ENCODE data around the gene SPATS2.

- TF ChIP-seq CTCF (IDR thresholded peaks at IDR 0.05) (no peak), EZH2 (IDR thresholded peaks at IDR 0.05; ENCODE audit: borderline replicate concordance, insufficient read depth, low read depth, low read length, poor library complexity, severe bottlenecking) (no peak)
Measured at GRCh38 chr12:49548481-49548821, 181.2 kb downstream of the SPATS2 start.
